Fibroblast of lung (primary cell): ENCODE measurements around the gene SLC24A3.

Experiments used
- CTCF ChIP-seq, 2 donors: IDR thresholded peaks in 1 of 2; conservative IDR thresholded peaks in 1 of 2; 1 replicate in 1 of 2; 2 replicates in 1 of 2; pipeline ENCODE4 v1.5.1; 2011 to 2012; ENCODE audit warnings: low read length in 2 of 2, control low read depth in 1 of 2, inconsistent platforms in 1 of 2, low read depth in 1 of 2, mild to moderate bottlenecking in 1 of 2
- EZH2 ChIP-seq: IDR thresholded peaks from 2 replicates; pipeline ENCODE4 v1.5.1; 2012; ENCODE audit warnings: low read length, control low read depth, mild to moderate bottlenecking; ENCODE audit errors: missing control alignments

DNA sequence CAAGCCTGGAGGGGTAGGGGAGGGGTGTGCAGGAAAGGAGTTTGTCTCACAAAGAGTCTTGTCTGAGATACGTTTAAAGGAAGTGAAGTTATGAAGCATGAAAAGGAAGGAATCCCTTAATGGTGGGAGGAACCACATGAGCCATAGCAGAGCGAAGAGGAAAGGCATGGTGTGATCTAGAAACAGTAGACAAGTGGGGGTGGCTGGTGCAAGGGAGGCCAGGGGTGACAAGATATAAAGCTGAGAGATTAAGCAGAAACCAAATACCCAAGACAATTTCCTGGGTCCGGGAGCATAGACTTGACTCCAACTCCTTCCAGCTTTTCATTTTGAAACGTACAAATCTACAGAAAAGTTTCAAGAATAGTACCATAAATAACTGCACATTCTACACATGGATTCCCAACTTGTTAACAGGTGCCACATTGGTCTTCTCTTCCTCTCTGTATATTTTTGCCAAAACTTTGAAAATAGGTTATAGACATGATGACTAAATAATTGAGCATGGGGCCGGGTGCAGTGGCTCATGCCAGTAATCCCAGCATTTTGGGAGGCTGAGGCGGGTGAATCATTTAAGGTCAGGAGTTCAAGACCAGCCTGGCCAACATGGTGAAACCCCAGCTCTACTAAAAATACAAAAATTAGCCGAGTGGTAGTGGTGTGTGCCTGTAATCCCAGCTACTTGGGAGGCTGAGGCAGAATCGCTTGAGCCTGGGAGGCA is 211.6 kb downstream of the SLC24A3 start:
- TF ChIP-seq CTCF (conservative IDR thresholded peaks at IDR 0.05 in 1 of 2, IDR thresholded peaks at IDR 0.05 in 1 of 2; ENCODE audit: low read depth in 1 of 2, low read length in 2 of 2) (no peak), EZH2 (no peak)
